CD4-positive, alpha-beta memory T cell (primary cell): ENCODE results near the gene ANKDD1B. TPM values are rescaled to one million over a fixed set of nuclear protein-coding genes. Genes with fewer than 3 reads are reported as not detected.

Experiments
- CTCF ChIA-PET: fragments of 350-600 bp; sonication (Branson Sonifier 250); formaldehyde crosslinking; loops from one replicate; lab custom pipeline; 2021; ENCODE audit warnings: inconsistent platforms; ENCODE audit not compliant: partially characterized antibody; lab: Charles Lee
- POLR2A ChIA-PET: fragments of 350-600 bp; sonication (Branson Sonifier 250); formaldehyde crosslinking; loops from one replicate; lab custom pipeline; 2021; ENCODE audit not compliant: partially characterized antibody; lab: Charles Lee
- DNase-seq, 5 donors: peaks; one replicate each; pipeline versions ENCODE4 v3.0.0 to v3.0.0-alpha.2; 2020 to 2022; ENCODE audit warnings: mixed read lengths in 1 of 5
- H3K27ac ChIP-seq: one replicate; pipeline ENCODE4 v1.7.0; 2013; ENCODE audit warnings: low read depth, low read length
- H3K27me3 ChIP-seq: 2 replicates; pipeline ENCODE4 v1.7.0; 2013; ENCODE audit warnings: mild to moderate bottlenecking, low read length, moderate library complexity; ENCODE audit not compliant: insufficient read depth
- H3K36me3 ChIP-seq: 2 replicates; pipeline ENCODE4 v1.7.0; 2013; ENCODE audit warnings: mild to moderate bottlenecking, low read length, moderate library complexity; ENCODE audit not compliant: insufficient read depth
- H3K4me1 ChIP-seq: 2 replicates; pipeline ENCODE4 v1.7.0; 2013; ENCODE audit warnings: mild to moderate bottlenecking, low read length, moderate library complexity; ENCODE audit not compliant: insufficient read depth
- H3K4me3 ChIP-seq, 2 donors: one replicate each; pipeline ENCODE4 v1.7.0; 2013; ENCODE audit warnings: low read length in 2 of 2, mild to moderate bottlenecking in 1 of 2
- H3K9me3 ChIP-seq, 2 donors: one replicate each; pipeline ENCODE4 v1.7.0; 2013; ENCODE audit warnings: low read length in 2 of 2, control low read depth in 1 of 2; ENCODE audit not compliant: control insufficient read depth in 1 of 2
- H3K27ac Mint-ChIP-seq, 7 donors: one replicate each; pipeline ENCODE4 v1.8.0; 2020 to 2021; ENCODE audit warnings: mixed read lengths in 7 of 7, mild to moderate bottlenecking in 6 of 7, inconsistent platforms in 3 of 7, moderate library complexity in 3 of 7
- H3K27me3 Mint-ChIP-seq, 2 donors: one replicate each; pipeline ENCODE4 v1.8.0; 2020 to 2021; ENCODE audit warnings: mixed read lengths in 2 of 2
- H3K36me3 Mint-ChIP-seq, 2 donors: one replicate each; pipeline ENCODE4 v1.8.0; 2020 to 2021; ENCODE audit warnings: mixed read lengths in 2 of 2, inconsistent platforms in 1 of 2, mild to moderate bottlenecking in 1 of 2
- H3K4me1 Mint-ChIP-seq, 4 donors: one replicate each; pipeline ENCODE4 v1.8.0; 2020 to 2021; ENCODE audit warnings: mixed read lengths in 4 of 4, mild to moderate bottlenecking in 1 of 4
- H3K4me3 Mint-ChIP-seq, 8 donors: one replicate each; pipeline ENCODE4 v1.8.0; 2020 to 2021; ENCODE audit warnings: mixed read lengths in 8 of 8, mild to moderate bottlenecking in 7 of 8, moderate library complexity in 6 of 8, inconsistent platforms in 3 of 8
- H3K9me3 Mint-ChIP-seq, 8 donors: one replicate each; pipeline ENCODE4 v1.8.0; 2020 to 2021; ENCODE audit warnings: mixed read lengths in 8 of 8, mild to moderate bottlenecking in 5 of 8, inconsistent platforms in 3 of 8, moderate library complexity in 1 of 8
- intact Hi-C: fragments of 100-400 bp; cut with micrococcal nuclease; formaldehyde crosslinking; loops from one replicate; pipeline ENCODE4 v1.15.1; 2023
- polyA plus RNA-seq, 2 donors: library from polyadenylated mRNA; unstranded; fragments of 300-500 nt; fragmentation: Illumina TruSeq; gene quantifications; one replicate each; pipeline ENCODE4 v1.2.3, GENCODE V29; 2021
- total RNA-seq, 2 experiments: library from RNA; stranded (reverse); gene quantifications; one replicate each; pipeline ENCODE4 v1.2.3, GENCODE V29; 2021

Gene ANKDD1B
- total and polyA plus RNA-seq, 4 experiments from 2014 or later = 0.61 to 0.73 TPM; not detected in 2

- DNase-seq = no peak
- H3K4me1 ChIP-seq = no peaks in the 10 kb centered on the region
- Mint-ChIP-seq H3K4me3 (no peak overlapping the region), H3K27me3 (no peaks in the 10 kb centered on the region), H3K9me3 (no peaks in the 10 kb centered on the region), H3K36me3 (peaks cover 32 to 61% of the 10 kb centered on the region in 2 donors), H3K4me1 (peaks cover 7 to 12% (median 8%) of the 10 kb centered on the region in 4 donors), H3K27ac (peak overlapping the region in 3 of 7 donors; percentile 24 to 44 (median 35))
- peaks cover 18% of the 10 kb centered on the region for H3K36me3 ChIP-seq
- intact Hi-C loops = no loop called here
- no peaks in the 10 kb centered on the region for H3K27me3 ChIP-seq
- ChIA-PET POLR2A (interaction anchor here (1.3 kb wide), 1 partner anchor 12 kb away, joined by 3 read pairs; the partner anchor contains the start of gene POC5), CTCF (no interaction called here)
- no peak overlapping the region for H3K4me3 ChIP-seq
- H3K27ac ChIP-seq = no peak overlapping the region
- H3K9me3 ChIP-seq = no peaks in the 10 kb centered on the region
Measured at GRCh38 chr5:75706016-75706415, 94.8 kb downstream of the ANKDD1B start.

GRCh38 chr5:75706775-75707174 is 95.5 kb downstream of the ANKDD1B start:
- no peaks in the 10 kb centered on the region for H3K27me3 Mint-ChIP-seq
- no peaks in the 10 kb centered on the region for H3K9me3 Mint-ChIP-seq
- H3K4me1 Mint-ChIP-seq = peaks cover 7 to 12% (median 11%) of the 10 kb centered on the region in 4 donors
- ChIA-PET CTCF (no interaction called here), POLR2A (interaction anchor here (1.3 kb wide), 1 partner anchor 11 kb away, joined by 3 read pairs; the partner anchor contains the start of gene POC5)
- no peaks in the 10 kb centered on the region for H3K27me3 ChIP-seq
- H3K27ac ChIP-seq = no peak overlapping the region
- peaks cover 17% of the 10 kb centered on the region for H3K36me3 ChIP-seq
- no peak overlapping the region for H3K4me3 Mint-ChIP-seq
- H3K9me3 ChIP-seq = no peaks in the 10 kb centered on the region
- H3K4me1 ChIP-seq = peaks cover 3% of the 10 kb centered on the region
- peak overlapping the region in 1 of 7 donors; percentile 23 for H3K27ac Mint-ChIP-seq
- no peak for DNase-seq
- peaks cover 33 to 61% of the 10 kb centered on the region in 2 donors for H3K36me3 Mint-ChIP-seq
- no peak overlapping the region for H3K4me3 ChIP-seq
- intact Hi-C loops = no loop called here

GRCh38 chr5:75707911-75708509 is 96.8 kb downstream of the ANKDD1B start:
- peaks cover 9% of the 10 kb centered on the region for H3K36me3 ChIP-seq
- no peaks in the 10 kb centered on the region for H3K9me3 ChIP-seq
- no peaks in the 10 kb centered on the region for H3K27me3 Mint-ChIP-seq
- no peak overlapping the region for H3K4me3 ChIP-seq
- H3K27me3 ChIP-seq = no peaks in the 10 kb centered on the region
- peaks cover 10 to 14% (median 11%) of the 10 kb centered on the region in 4 donors for H3K4me1 Mint-ChIP-seq
- H3K27ac ChIP-seq = no peak overlapping the region
- H3K27ac Mint-ChIP-seq = no peak overlapping the region
- CTCF ChIA-PET = interaction anchor here (1.1 kb wide), 1 partner anchor 28 kb away, joined by 3 read pairs; no protein-coding TSS in a partner anchor
- H3K4me1 ChIP-seq = peaks cover 3% of the 10 kb centered on the region
- H3K9me3 Mint-ChIP-seq = no peaks in the 10 kb centered on the region
- DNase-seq = no peak
- intact Hi-C loops = no loop called here
- no peak overlapping the region for H3K4me3 Mint-ChIP-seq
- H3K36me3 Mint-ChIP-seq = peaks cover 22 to 55% of the 10 kb centered on the region in 2 donors
- POLR2A ChIA-PET = interaction anchor here (0.7 kb wide), 1 partner anchor 31 kb away, joined by 3 read pairs; no protein-coding TSS in a partner anchor

- Mint-ChIP-seq H3K27me3 (no peaks in the 10 kb centered on the region), H3K9me3 (no peaks in the 10 kb centered on the region), H3K4me1 (peaks cover 22 to 34% (median 28%) of the 10 kb centered on the region in 4 donors), H3K27ac (no peak overlapping the region), H3K36me3 (peaks cover 22 to 55% of the 10 kb centered on the region in 2 donors), H3K4me3 (no peak overlapping the region)
- H3K27me3 ChIP-seq = no peaks in the 10 kb centered on the region
- POLR2A ChIA-PET = no interaction called here
- no peak overlapping the region for H3K27ac ChIP-seq
- peaks cover 7% of the 10 kb centered on the region for H3K4me1 ChIP-seq
- no peak for DNase-seq
- CTCF ChIA-PET = no interaction called here
- H3K4me3 ChIP-seq = no peak overlapping the region
- H3K9me3 ChIP-seq = no peaks in the 10 kb centered on the region
- intact Hi-C loops = loop anchor here (10.0 kb wide), 2 partner anchors 464 to 946 kb away; partner anchors contain the start of genes GFM2 and NSA2
- H3K36me3 ChIP-seq = no peaks in the 10 kb centered on the region
Measured at GRCh38 chr5:75710637-75711036, 99.4 kb downstream of the ANKDD1B start.

- Mint-ChIP-seq H3K4me3 (no peak overlapping the region), H3K27me3 (no peaks in the 10 kb centered on the region), H3K36me3 (peaks cover 22 to 52% of the 10 kb centered on the region in 2 donors), H3K27ac (peak overlapping the region in 1 of 7 donors; percentile 51), H3K9me3 (no peaks in the 10 kb centered on the region), H3K4me1 (peaks cover 24 to 34% (median 30%) of the 10 kb centered on the region in 4 donors)
- DNase-seq = no peak
- ChIA-PET POLR2A (no interaction called here), CTCF (no interaction called here)
- Histone ChIP-seq H3K4me3 (no peak overlapping the region), H3K4me1 (peaks cover 12% of the 10 kb centered on the region), H3K36me3 (no peaks in the 10 kb centered on the region), H3K27me3 (no peaks in the 10 kb centered on the region), H3K9me3 (no peaks in the 10 kb centered on the region), H3K27ac (no peak overlapping the region)
- intact Hi-C loops = loop anchor here (10.0 kb wide), 2 partner anchors 464 to 946 kb away; partner anchors contain the start of genes GFM2 and NSA2
Measured at GRCh38 chr5:75711151-75711550, 99.9 kb downstream of the ANKDD1B start.

- Mint-ChIP-seq H3K4me1 (peaks cover 30 to 43% (median 37%) of the 10 kb centered on the region in 4 donors), H3K9me3 (no peaks in the 10 kb centered on the region), H3K36me3 (peaks cover 22 to 56% of the 10 kb centered on the region in 2 donors), H3K27me3 (no peaks in the 10 kb centered on the region), H3K4me3 (no peak overlapping the region), H3K27ac (no peak overlapping the region)
- Histone ChIP-seq H3K4me3 (no peak overlapping the region), H3K36me3 (no peaks in the 10 kb centered on the region), H3K27ac (no peak overlapping the region), H3K9me3 (no peaks in the 10 kb centered on the region), H3K4me1 (peaks cover 18% of the 10 kb centered on the region), H3K27me3 (no peaks in the 10 kb centered on the region)
- DNase-seq = no peak
- ChIA-PET CTCF (interaction anchor here (2.0 kb wide), 1 partner anchor 21 kb away, joined by 5 read pairs; no protein-coding TSS in a partner anchor), POLR2A (no interaction called here)
- intact Hi-C loops = loop anchor here (10.0 kb wide), 2 partner anchors 463 to 947 kb away; partner anchors contain the start of genes GFM2 and NSA2
Measured at GRCh38 chr5:75712091-75712490, 100.8 kb downstream of the ANKDD1B start.

GRCh38 chr5:75716715-75717081 is 105.4 kb downstream of the ANKDD1B start:
- intact Hi-C loops = loop anchor here (1.0 to 10.0 kb wide), 8 partner anchors 34 to 952 kb away; partner anchors contain the start of genes ANKRD31, CERT1, GFM2 and HMGCR
- no peaks in the 10 kb centered on the region for H3K27me3 Mint-ChIP-seq
- Histone ChIP-seq H3K36me3 (no peaks in the 10 kb centered on the region), H3K27ac (peak overlapping the region; percentile 74), H3K4me1 (peaks cover 19% of the 10 kb centered on the region), H3K4me3 (peak overlapping the region; percentile 74 to 95), H3K27me3 (no peaks in the 10 kb centered on the region), H3K9me3 (no peaks in the 10 kb centered on the region)
- ChIA-PET POLR2A (interaction anchor here (0.7 to 2.2 kb wide), 8 partner anchors 34 to 1140 kb away, joined by 3 to 14 read pairs (median 5); partner anchors contain the start of genes ANKRD31, CERT1, HMGCR and POLK), CTCF (no interaction called here)
- no peaks in the 10 kb centered on the region for H3K9me3 Mint-ChIP-seq
- peak in 1 of 5 donors; percentile 38 for DNase-seq
- H3K36me3 Mint-ChIP-seq = peaks cover 13 to 35% of the 10 kb centered on the region in 2 donors
- H3K27ac Mint-ChIP-seq = peak overlapping the region; percentile 98 to 100 (median 99)
- H3K4me1 Mint-ChIP-seq = peaks cover 29 to 43% (median 37%) of the 10 kb centered on the region in 4 donors
- H3K4me3 Mint-ChIP-seq = peak overlapping the region; percentile 99 to 100 (median 100)
